ENCODE data around the gene CACNA2D3.
"Not testable (repeated sequence)": the region's sequence is repeated elsewhere in the genome, so short reads cannot be mapped to it uniquely, and the experiment has no call there.

Gene CACNA2D3

DNA sequence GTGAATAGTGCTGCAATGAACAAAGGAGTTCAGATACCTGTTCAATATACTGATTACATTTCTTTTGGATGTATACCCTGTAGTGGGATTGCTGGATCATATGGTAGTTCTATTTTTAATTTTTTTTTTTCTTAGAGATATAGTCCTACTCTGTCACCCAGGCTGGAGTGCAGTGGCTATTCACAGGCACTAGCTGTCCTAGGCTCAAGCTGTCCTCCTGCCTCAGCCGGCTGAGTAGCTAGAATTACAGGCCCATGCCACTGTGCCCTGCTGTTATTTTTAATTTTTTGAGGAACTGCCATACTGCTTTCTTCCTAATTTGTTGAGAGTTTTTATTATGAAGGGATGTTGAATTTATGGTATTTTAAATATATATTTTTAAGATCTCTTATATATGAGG, 23.0 kb upstream of the CACNA2D3 start:
- no peak for DNase-seq
- Histone ChIP-seq H3K4me3 (ENCODE audit: low read depth, low read length) (no peak overlapping the region), H3K27ac (no peak overlapping the region), H3K36me3 (no peaks in the 10 kb centered on the region), H3K27me3 (ENCODE audit: insufficient read depth, low read depth, severe bottlenecking) (no peaks in the 10 kb centered on the region), H3K9me3 (ENCODE audit: severe bottlenecking) (no peaks in the 10 kb centered on the region)
- no peak for TF ChIP-seq CTCF (IDR thresholded peaks at IDR 0.05; ENCODE audit: low read depth, low read length)

DNA sequence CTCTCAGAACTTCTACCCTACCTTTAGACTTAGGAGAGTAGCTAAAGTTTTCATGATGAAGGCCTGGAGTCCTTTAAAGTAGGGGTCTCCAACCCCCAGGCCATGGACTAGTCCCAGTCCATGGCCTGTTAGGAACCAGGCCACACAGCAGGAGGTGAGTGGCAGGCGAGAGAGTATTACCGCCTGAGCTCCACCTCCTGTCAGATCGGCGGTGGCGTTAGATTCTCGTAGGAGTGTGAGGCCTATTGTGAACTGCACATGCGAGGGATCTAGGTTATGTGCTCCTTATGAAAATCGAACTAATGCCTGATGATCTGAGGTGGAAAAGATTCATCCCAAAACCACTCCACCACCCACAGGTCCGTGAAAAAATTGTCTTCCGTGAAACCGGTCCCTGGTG, 18.3 kb upstream of the CACNA2D3 start:
- no peak overlapping the region for H3K27ac ChIP-seq

GRCh38 chr3:54116129-54116528, 6.2 kb upstream of the CACNA2D3 start:
- H3K27me3 ChIP-seq (ENCODE audit: insufficient read depth, low read depth, severe bottlenecking); H3K9me3 ChIP-seq (ENCODE audit: severe bottlenecking); H3K4me3 ChIP-seq (ENCODE audit: low read depth, low read length); H3K36me3 ChIP-seq; H3K27ac ChIP-seq; DNase-seq: not testable (repeated sequence)

More for the DNA sequence above, 18.3 kb upstream of the CACNA2D3 start:
- Histone ChIP-seq H3K9me3 (ENCODE audit: severe bottlenecking) (no peaks in the 10 kb centered on the region), H3K36me3 (no peaks in the 10 kb centered on the region), H3K27me3 (ENCODE audit: insufficient read depth, low read depth, severe bottlenecking) (no peaks in the 10 kb centered on the region), H3K4me3 (ENCODE audit: low read depth, low read length) (no peak overlapping the region)
- DNase-seq: no peak
- TF ChIP-seq CTCF (IDR thresholded peaks at IDR 0.05; ENCODE audit: low read depth, low read length): no peak

- Histone ChIP-seq H3K36me3 (no peaks in the 10 kb centered on the region), H3K4me3 (ENCODE audit: low read depth, low read length) (peak overlapping the region; percentile 53), H3K27me3 (ENCODE audit: insufficient read depth, low read depth, severe bottlenecking) (peaks cover 10% of the 10 kb centered on the region), H3K9me3 (ENCODE audit: severe bottlenecking) (peaks cover 4% of the 10 kb centered on the region), H3K27ac (no peak overlapping the region)
- TF ChIP-seq CTCF (IDR thresholded peaks at IDR 0.05; ENCODE audit: low read depth, low read length): no peak
- DNase-seq: peak; percentile 16
Measured at GRCh38 chr3:54120657-54121413, 1.5 kb upstream of the CACNA2D3 start.

- Histone ChIP-seq H3K27me3 (ENCODE audit: insufficient read depth, low read depth, severe bottlenecking) (peaks cover 10% of the 10 kb centered on the region), H3K9me3 (ENCODE audit: severe bottlenecking) (no peaks in the 10 kb centered on the region), H3K36me3 (no peaks in the 10 kb centered on the region), H3K4me3 (ENCODE audit: low read depth, low read length) (peak overlapping the region; percentile 53), H3K27ac (peak overlapping the region; percentile 60)
- no peak for TF ChIP-seq CTCF (IDR thresholded peaks at IDR 0.05; ENCODE audit: low read depth, low read length)
- DNase-seq: peak; percentile 52
Measured at GRCh38 chr3:54121414-54122323, 683 bp upstream of the CACNA2D3 start.

Data from WERI-Rb-1 (cell line).